H1 (cell line): ENCODE measurements around the gene ZNF609. TPM values are rescaled to one million over a fixed set of nuclear protein-coding genes. Genes with fewer than 3 reads are reported as not detected.

ENCODE experiments used
- CHD7 ChIP-seq: fragments of 300-600 bp; sonication (generic); IDR thresholded peaks from 2 replicates; pipeline ENCODE4 v1.7.1; 2012; ENCODE audit warnings: low read length, moderate library complexity, mild to moderate bottlenecking, inconsistent platforms; ENCODE audit not compliant: insufficient replicate concordance
- FOSL1 ChIP-seq: IDR thresholded peaks from 2 replicates; pipeline ENCODE4 v1.6.1; 2011; ENCODE audit warnings: mild to moderate bottlenecking, low read depth, low read length, moderate library complexity; ENCODE audit not compliant: insufficient read depth
- JUND ChIP-seq: IDR thresholded peaks from 2 replicates; pipeline ENCODE4 v1.6.1; 2011; ENCODE audit warnings: mild to moderate bottlenecking, improper control_type of control experiment, low read length
- KDM1A ChIP-seq: fragments of 200-600, 300-600 bp; sonication (generic); IDR thresholded peaks from 2 replicates; pipeline ENCODE4 v1.7.1; 2016; ENCODE audit warnings: mild to moderate bottlenecking, low read length, borderline replicate concordance
- SIX5 ChIP-seq: IDR thresholded peaks from 2 replicates; pipeline ENCODE4 v1.6.1; 2011; ENCODE audit warnings: mild to moderate bottlenecking, low read depth, low read length
- TAF1 ChIP-seq: IDR thresholded peaks from 2 replicates; pipeline ENCODE4 v1.6.1; 2011; ENCODE audit warnings: mild to moderate bottlenecking, low read depth, low read length
- polyA plus RNA-seq, 7 experiments: library from polyadenylated mRNA; depleted of rRNA in 3 of 7; stranded (reverse) in 5 of 7; unstranded in 2 of 7; fragments of >200 nt in 5 of 7; fragments of 200-250 nt in 2 of 7; gene quantifications; 1 replicate in 5 of 7; 2 replicates in 1 of 7; 4 replicates in 1 of 7; pipeline versions ENCODE4 v1.2.1 to v1.2.3, GENCODE V29; 2011 to 2013; ENCODE audit warnings: missing spikeins in 2 of 7, mixed read lengths in 2 of 7
- total RNA-seq: library from RNA; stranded (reverse); fragmentation: NEBNext Ultra II Directional; extraction: Animal tissue kit (Norgen Biotek cat#: 25700); gene quantifications from 2 replicates; pipeline ENCODE4 v1.2.1, GENCODE V29; 2021

The ZNF609 gene
- total and polyA plus RNA-seq, 2 of the 8 experiments (the other 6 are each of a cell fraction or from before 2014, with no cell fraction given): 15.5 to 47.8 TPM

GRCh38 chr15:64460206-64460723 is at the start of gene ZNF609 (continued):
- TF ChIP-seq FOSL1 (0 out of 2 replicates have a peak, but pooled peaks have one; percentile 4), JUND (peak; percentile 81; the same call in 1 of the 2 replicates), KDM1A (no peak), TAF1 (peak; percentile 93), SIX5 (peak; percentile 17; the same call in 1 of the 2 replicates), CHD7 (peak; percentile 61)
